K562 (cell line): ENCODE data around the gene PRPH2. TPM values are rescaled to one million over a fixed set of nuclear protein-coding genes. Genes with fewer than 3 reads are reported as not detected.

Source experiments
- ATF6 ChIP-seq: sonication (generic); formaldehyde crosslinking; IDR thresholded peaks from 2 replicates; pipeline ENCODE4 v1.4.0; 2020; ENCODE audit warnings: mild to moderate bottlenecking, missing genetic modification reagents
- FOXA3 ChIP-seq, 2 experiments: fragments of 450-650 bp in 1 of 2; sonication (generic) in 1 of 2; formaldehyde crosslinking; IDR thresholded peaks in 1 of 2; conservative IDR thresholded peaks in 1 of 2; 2 replicates each; pipeline versions ENCODE4 v1.4.0 to v1.8.0; 2020 to 2022; ENCODE audit warnings: mild to moderate bottlenecking in 2 of 2, missing genetic modification reagents in 1 of 2
- FOXJ3 ChIP-seq: sonication (generic); formaldehyde crosslinking; IDR thresholded peaks from 2 replicates; pipeline ENCODE4 v1.4.0; 2020; ENCODE audit warnings: mild to moderate bottlenecking, missing genetic modification reagents
- FOXP1 ChIP-seq: sonication (generic); formaldehyde crosslinking; IDR thresholded peaks from 2 replicates; pipeline ENCODE4 v1.8.0; 2022; ENCODE audit warnings: mild to moderate bottlenecking, missing genetic modification reagents
- PHTF2 ChIP-seq: fragments of 250-450 bp; sonication (Bioruptor Pico); IDR thresholded peaks from 2 replicates; pipeline ENCODE4 v1.5.0; 2021; ENCODE audit warnings: mild to moderate bottlenecking
- SETDB1 ChIP-seq: IDR thresholded peaks from one replicate; pipeline ENCODE4 v1.6.1; 2012; ENCODE audit warnings: low read length, control low read depth, inconsistent platforms
- SIRT6 ChIP-seq: IDR thresholded peaks from one replicate; pipeline ENCODE4 v1.6.1; 2012; ENCODE audit warnings: low read depth, mild to moderate bottlenecking, control low read depth, inconsistent platforms, low read length, moderate library complexity
- SIX5 ChIP-seq, 2 experiments: IDR thresholded peaks; 2 replicates each; pipeline ENCODE4 v1.6.1; 2011; ENCODE audit warnings: low read length in 2 of 2, borderline replicate concordance in 1 of 2, low read depth in 1 of 2, mild to moderate bottlenecking in 1 of 2, moderate library complexity in 1 of 2; ENCODE audit not compliant: insufficient read depth in 1 of 2
- SRF ChIP-seq, 2 experiments: fragments of 250-450, 450-650 bp in 1 of 2; sonication (Bioruptor Pico) in 1 of 2; sonication (generic) in 1 of 2; formaldehyde crosslinking; IDR thresholded peaks; 2 replicates each; pipeline versions ENCODE4 v1.5.0 to v1.5.1; 2020 to 2022; ENCODE audit warnings: mild to moderate bottlenecking in 1 of 2, missing genetic modification reagents in 1 of 2
- TGIF2 ChIP-seq: sonication (generic); formaldehyde crosslinking; IDR thresholded peaks from 2 replicates; pipeline ENCODE4 v1.8.1; 2022; ENCODE audit warnings: mild to moderate bottlenecking, missing genetic modification reagents, moderate library complexity
- TSHZ1 ChIP-seq: fragments of 250-450 bp; sonication (Bioruptor Pico); IDR thresholded peaks from 2 replicates; pipeline ENCODE4 v1.4.0; 2020; ENCODE audit warnings: mild to moderate bottlenecking, moderate library complexity
- ZC3H11A ChIP-seq: IDR thresholded peaks from 2 replicates; pipeline ENCODE4 v1.6.1; 2012; ENCODE audit warnings: low read depth, low read length, improper control_type of control experiment
- ZFP36 ChIP-seq: fragments of 150-350 bp; IDR thresholded peaks from 2 replicates; pipeline ENCODE4 v1.6.1; 2018; ENCODE audit warnings: low read length, low read depth; ENCODE audit not compliant: partially characterized antibody
- ZNF766 ChIP-seq: fragments of 200-800 bp; sonication (Bioruptor generic); conservative IDR thresholded peaks from 2 replicates; pipeline ENCODE4 v1.6.1; 2016; ENCODE audit warnings: missing genetic modification characterization, missing compliant biosample characterization
- polyA plus RNA-seq, 8 experiments: library from polyadenylated mRNA; depleted of rRNA in 4 of 8; stranded (reverse) in 5 of 8; unstranded in 3 of 8; fragments of >200 nt; fragmentation: Nextera tagmentation in 2 of 8; fragmentation: Illumina TruSeq in 1 of 8; extraction: Ambion mirVana in 2 of 8; extraction: Trizol in 1 of 8; gene quantifications; 2 replicates each; pipeline versions ENCODE4 v1.2.1 to v1.2.3, GENCODE V29; 2011 to 2014; ENCODE audit warnings: inconsistent platforms in 1 of 8, missing spikeins in 1 of 8
- total RNA-seq, 7 experiments: library from RNA; depleted of rRNA in 6 of 7; stranded (reverse); fragments of >200 nt in 6 of 7; fragmentation: Illumina TruSeq in 2 of 7; extraction: Trizol in 2 of 7; gene quantifications; 2 replicates each; pipeline versions ENCODE4 v1.2.1 to v1.2.3, GENCODE V29; 2011 to 2021; ENCODE audit warnings: low replicate concordance in 1 of 7
- TF ChIP-seq, protein P1 (sequence below): fragments of 450-650 bp; formaldehyde crosslinking; IDR thresholded peaks from 2 replicates; pipeline ENCODE4 v1.4.0; 2020; ENCODE audit warnings: mild to moderate bottlenecking, moderate library complexity
- TF ChIP-seq, protein P2 (sequence below): fragments of 450-650 bp; IDR thresholded peaks from 2 replicates; pipeline ENCODE4 v1.6.1; 2016; ENCODE audit warnings: mild to moderate bottlenecking

The PRPH2 gene
- total and polyA plus RNA-seq, 9 of the 15 experiments (the other 6 are each of a cell fraction or from before 2014, with no cell fraction given), result 0.03 to 0.11 (median 0.03) TPM; not detected in 5

- no peak for TF ChIP-seq ZC3H11A
- TF ChIP-seq SETDB1, result no peak
- no peak for TF ChIP-seq SIRT6
- TF ChIP-seq SRF (CRISPR knock-in tag; IDR thresholded peaks at IDR 0.05), result peak in 1 of 2 experiments; percentile 59; a peak in 1 of 4 replicates
- 0 out of 4 replicates have a peak, but pooled peaks of 1 of the 2 experiments have one; percentile 11 for TF ChIP-seq FOXA3 (CRISPR knock-in tag; conservative IDR thresholded peaks at IDR 0.05 in 1 of 2, IDR thresholded peaks at IDR 0.05 in 1 of 2)
- no peak for TF ChIP-seq TSHZ1
- TF ChIP-seq, protein P1, sequence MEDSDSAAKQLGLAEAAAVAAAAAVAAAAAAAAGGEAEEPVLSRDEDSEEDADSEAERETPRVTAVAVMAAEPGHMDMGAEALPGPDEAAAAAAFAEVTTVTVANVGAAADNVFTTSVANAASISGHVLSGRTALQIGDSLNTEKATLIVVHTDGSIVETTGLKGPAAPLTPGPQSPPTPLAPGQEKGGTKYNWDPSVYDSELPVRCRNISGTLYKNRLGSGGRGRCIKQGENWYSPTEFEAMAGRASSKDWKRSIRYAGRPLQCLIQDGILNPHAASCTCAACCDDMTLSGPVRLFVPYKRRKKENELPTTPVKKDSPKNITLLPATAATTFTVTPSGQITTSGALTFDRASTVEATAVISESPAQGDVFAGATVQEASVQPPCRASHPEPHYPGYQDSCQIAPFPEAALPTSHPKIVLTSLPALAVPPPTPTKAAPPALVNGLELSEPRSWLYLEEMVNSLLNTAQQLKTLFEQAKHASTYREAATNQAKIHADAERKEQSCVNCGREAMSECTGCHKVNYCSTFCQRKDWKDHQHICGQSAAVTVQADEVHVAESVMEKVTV (CRISPR knock-in tag), result no peak
- no peak for TF ChIP-seq SIX5 (IDR thresholded peaks at IDR 0.05; ENCODE audit: borderline replicate concordance in 1 of 2, insufficient read depth in 1 of 2, low read depth in 1 of 2, low read length in 2 of 2)
- TF ChIP-seq ZNF766 (CRISPR knock-in tag), result no peak
- peak; percentile 83; the same call in 1 of the 2 replicates for TF ChIP-seq TGIF2 (CRISPR knock-in tag)
- no peak for TF ChIP-seq PHTF2 (CRISPR knock-in tag)
- TF ChIP-seq ZFP36, result no peak
- no peak for TF ChIP-seq FOXJ3
- TF ChIP-seq ATF6, result no peak
- peak; percentile 61; the same call in 1 of the 2 replicates for TF ChIP-seq FOXP1 (CRISPR knock-in tag)
- TF ChIP-seq, protein P2, sequence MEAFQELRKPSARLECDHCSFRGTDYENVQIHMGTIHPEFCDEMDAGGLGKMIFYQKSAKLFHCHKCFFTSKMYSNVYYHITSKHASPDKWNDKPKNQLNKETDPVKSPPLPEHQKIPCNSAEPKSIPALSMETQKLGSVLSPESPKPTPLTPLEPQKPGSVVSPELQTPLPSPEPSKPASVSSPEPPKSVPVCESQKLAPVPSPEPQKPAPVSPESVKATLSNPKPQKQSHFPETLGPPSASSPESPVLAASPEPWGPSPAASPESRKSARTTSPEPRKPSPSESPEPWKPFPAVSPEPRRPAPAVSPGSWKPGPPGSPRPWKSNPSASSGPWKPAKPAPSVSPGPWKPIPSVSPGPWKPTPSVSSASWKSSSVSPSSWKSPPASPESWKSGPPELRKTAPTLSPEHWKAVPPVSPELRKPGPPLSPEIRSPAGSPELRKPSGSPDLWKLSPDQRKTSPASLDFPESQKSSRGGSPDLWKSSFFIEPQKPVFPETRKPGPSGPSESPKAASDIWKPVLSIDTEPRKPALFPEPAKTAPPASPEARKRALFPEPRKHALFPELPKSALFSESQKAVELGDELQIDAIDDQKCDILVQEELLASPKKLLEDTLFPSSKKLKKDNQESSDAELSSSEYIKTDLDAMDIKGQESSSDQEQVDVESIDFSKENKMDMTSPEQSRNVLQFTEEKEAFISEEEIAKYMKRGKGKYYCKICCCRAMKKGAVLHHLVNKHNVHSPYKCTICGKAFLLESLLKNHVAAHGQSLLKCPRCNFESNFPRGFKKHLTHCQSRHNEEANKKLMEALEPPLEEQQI, result no peak
Measured at GRCh38 chr6:42746463-42747391, 24.3 kb upstream of the PRPH2 start (continued).
